Fibroblast of skin of left quadriceps (primary cell): Measurements from ENCODE around the gene ANXA11.
"Not testable (repeated sequence)": the region's sequence is repeated elsewhere in the genome, so short reads cannot be mapped to it uniquely, and the experiment has no call there.

Source experiments
- DNase-seq, 2 experiments: peaks; one replicate each; pipeline ENCODE4 v3.0.0-alpha.2; 2013; ENCODE audit warnings: low read depth in 2 of 2

The ANXA11 gene

DNA sequence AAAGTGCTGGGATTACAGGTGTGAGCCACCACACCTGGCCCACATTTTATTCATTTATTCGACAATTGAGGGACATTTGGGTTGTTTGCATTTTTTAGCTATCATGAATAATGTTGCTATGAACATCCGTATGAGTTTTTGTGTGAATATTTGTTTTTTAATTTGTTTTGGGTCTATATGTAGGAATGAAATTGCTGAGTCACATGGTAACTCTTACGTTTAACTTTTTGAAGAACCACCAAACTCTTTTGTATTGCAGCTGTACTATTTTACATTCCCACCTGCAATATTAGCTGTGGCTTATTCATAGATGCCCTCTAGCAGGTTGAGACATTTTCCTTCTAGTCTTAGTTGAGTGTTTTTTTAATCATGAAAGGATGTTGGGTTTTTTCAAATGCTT lies 58.4 kb downstream of the ANXA11 start:
- no peak for DNase-seq

DNA sequence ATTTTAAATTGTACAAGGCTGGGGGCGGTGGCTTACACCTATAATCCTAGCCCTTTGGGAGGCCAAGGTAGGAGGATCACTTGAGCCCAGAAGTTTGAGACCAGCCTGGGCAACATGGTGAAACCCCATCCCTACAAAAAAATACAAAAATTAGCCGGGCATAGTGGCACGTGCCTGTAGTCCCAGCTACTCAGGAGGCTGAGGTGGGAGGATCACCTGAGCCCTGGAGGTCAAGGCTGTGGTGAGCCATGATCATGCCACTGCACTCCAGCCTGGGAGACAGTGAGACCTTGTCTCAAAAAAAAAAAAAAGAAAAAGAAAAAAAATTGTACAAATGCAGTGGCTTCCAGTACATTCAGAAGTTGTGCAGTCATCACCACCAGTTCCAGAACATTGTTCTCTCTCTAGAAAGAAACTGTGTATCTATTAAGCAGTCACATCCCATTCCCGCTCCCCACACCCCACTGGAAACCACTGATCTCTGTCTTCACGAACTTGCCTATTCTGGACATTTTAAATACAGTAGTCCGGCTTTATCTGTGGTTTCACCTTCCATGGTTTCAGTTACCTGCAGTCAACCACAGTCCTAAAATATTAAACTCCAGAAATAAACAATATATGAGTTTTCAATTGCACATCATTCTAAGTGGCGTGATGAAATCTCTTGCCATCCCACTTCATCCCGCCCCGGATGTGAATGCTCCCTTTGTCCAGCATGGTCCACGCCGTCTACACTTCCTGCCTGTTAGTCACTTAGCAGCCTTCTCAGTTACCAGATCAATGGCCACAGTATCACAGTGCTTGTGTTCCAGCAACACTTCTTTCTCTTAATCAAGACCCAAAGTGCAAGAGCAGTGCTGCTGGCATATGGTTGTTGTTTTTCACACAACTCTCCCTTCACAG lies 59.7 kb downstream of the ANXA11 start:
- not testable (repeated sequence) for DNase-seq

DNA sequence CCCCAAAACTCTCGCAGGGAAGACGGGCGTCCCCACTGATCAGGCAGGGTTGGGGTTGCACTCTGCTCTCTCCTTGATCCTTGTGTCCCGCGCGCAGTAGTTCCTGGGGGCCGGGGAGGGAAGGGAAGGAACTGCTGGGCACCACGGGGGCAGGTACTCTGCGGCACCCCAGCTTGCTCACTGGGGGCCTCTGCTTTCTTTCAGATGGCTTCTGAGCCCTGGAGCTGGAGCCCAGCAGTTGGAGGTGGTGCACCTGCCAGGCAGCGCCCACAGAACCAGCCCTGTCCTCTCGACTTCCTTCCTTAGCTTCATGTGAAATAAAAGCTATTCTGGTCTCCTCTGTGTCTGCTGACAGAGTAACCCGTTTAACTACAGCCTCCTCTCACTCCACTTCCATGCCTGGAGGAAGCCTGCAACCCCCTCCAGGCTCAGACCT lies 60.6 kb downstream of the ANXA11 start:
- DNase-seq = no peak

DNA sequence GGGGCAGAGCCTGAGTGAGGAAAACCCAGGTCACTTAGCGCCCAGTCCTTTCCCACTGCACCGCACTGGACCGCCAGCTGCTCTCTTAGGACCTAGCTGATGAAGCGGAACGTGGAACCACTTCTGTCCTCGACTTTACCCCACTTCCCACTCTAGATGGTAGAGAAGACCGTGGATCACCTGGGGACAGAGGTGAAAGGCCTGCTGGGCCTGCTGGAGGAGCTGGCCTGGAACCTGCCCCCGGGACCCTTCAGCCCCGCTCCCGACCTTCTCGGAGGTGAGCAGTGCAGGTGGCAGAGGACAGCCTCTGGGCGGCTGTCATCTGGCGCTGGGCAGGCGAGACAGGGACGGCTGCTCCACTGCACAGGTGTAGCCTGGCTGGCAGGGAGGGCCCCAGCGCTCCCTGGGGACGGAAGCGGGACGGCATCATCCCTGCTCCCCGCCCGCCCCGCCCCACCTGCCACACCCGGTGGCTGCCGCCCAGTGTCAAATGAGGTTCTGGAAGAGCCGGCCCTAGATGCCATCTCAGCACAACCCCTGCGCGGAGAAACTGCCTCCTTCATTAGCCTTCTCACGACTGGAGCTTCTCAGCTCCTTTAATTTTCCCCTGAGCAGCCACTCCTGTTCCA lies 61.2 kb downstream of the ANXA11 start:
- DNase-seq = no peak

DNA sequence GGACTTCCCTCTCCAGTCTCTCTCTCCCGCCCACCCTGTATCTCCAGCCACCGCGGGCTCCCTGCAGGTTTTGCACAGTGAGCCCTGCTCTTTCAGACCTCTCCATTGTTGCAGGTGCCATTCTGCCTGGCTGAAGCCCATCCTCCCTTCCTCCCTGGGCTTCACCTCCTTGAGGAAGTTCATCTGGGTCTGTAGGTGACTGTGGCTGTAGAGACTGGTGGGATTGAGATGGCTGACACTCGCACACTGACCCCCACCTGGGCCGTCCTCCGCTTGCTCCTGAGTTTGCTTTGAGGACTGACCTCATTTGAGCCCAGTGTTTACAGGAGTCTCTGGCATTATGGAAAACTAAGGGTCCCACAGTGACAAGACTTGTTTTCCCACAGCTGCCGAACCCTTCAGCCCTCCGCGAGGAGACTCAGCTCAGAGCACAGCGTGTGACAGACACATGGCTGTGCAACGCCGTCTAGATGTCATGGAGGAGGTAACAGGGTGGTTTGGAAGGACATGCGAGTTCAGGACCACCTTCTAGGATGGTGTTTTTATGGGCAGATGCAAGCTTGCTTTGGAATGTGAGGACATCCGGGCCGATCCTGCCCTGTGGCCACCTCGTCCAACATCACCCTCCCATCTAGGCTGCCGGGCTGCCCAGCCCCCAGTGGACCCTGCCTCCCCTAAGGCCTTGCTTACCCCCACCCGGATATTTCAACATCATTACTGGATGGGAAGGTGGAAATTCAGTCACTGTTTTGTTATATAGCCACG lies 63.5 kb downstream of the ANXA11 start:
- DNase-seq = no peak

DNA sequence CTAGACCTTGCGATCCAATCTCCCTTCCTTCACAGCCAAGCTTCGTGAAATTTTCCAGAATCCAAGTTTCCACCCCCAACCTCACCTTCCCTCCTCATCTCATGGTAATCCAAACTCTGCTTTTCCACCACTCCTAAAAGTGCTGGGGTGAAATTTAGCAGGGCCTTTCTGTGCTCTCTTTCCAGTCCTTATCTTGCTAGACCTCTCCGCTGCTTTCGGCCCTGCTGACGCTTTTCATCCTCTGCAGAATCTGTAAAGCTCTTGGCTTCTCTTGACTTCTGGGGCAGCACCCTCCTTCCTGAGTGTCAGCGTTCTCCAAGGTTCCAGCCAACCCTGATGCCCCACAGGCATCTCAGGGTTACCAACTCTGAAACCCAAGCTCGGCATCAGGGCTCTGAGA lies 65.1 kb downstream of the ANXA11 start:
- DNase-seq = no peak

DNA sequence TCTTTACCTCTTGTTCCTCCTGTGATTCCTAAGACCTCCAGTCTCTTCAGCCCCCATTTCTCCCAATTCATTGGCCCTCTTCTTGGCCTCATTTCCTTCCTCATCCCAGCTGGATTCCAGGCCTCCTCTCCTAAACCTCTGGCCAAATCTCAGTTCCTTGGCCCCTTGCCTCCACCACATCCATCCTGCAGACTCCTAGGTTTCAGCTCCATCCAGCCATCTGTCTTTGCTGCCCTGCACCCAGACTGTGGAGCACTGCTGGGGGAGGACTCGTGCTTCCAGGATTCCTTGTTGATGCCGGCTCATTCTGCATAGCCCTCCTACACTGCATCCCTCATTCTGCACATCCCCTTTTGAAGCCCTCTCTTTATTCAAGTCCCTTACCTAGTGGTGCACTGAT lies 66.1 kb downstream of the ANXA11 start:
- no peak for DNase-seq

DNA sequence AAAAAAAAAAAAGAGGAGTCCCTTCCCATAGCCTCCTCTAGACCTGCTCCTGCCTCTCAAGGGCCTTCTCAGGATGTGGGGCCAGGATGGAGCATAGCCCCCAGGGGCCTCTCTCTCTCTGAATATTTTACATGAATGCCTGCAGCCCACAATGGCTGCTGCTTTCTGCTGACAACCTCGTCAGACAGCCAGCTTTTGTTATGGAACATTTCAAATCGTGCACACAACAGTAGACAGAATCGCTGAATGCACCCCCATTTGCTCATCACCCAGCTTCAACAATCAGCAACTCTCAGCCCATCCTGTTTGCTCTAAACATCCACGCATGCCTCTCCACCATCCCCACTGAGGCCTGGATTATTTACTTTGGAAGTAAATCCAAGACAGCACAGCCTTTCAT lies 67.4 kb downstream of the ANXA11 start:
- DNase-seq = no peak

DNA sequence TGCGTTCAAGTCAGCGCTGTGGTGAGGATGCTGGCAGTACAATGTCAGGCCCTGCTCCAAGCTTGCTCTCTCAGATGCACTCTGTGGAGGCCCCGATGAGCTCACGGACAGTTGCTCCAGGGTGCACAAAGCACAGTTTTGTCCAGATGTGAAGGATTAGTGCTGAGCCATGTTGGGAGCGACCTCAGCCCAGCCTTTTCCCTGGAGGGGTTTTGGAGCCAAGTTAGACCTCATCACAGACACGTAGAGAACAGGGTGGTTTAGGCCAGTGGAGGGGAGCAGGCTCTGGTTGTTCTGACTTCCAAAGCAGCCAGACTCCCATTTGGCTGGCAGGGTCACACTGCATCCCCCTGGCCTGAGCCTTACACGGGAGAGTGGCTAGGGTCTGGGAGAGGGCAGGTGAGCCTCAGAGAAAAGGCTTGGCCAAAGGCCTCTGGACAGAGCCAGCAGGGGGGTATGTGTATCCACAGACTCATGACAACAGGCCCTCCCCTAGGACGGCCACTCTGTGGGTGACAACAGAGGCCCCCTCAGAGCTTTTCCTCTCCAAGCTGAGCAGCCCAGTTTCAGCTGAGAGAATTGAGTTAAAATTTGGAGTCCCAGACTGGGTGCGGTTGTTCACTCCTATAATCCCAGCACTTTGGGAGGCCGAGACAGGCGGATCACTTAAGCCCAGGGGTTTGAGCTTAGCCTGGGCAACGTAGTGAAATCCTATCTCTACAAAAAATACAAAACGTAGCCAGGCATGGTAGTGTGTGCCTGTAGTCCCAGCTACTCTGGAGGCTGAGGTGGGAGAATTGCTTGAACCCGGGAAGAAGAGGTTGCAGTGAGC lies 68.1 kb downstream of the ANXA11 start:
- peak in 1 of 2 experiments; percentile 39 for DNase-seq

DNA sequence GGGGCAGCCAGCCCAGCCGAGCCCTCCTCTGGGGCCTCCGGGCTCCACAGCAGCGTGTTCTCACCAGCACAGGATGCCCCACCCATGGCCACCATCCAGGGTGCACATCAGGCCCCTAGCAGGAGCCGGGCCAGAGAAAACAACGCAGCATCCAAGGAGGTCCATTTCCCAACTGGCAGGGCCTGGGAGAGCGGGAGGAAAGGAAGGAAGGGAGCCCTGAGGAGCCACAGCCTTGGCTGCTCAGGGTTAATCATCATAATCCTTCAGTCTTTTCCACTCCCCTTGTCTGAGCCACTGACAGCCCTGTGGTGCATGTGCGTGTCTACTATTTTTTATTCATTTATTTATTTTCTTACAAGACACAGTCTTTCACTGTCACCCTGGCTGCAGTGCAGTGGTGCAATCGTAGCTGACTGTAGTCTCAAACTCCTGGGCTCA lies 69.2 kb downstream of the ANXA11 start:
- peak; percentile 67 to 69 for DNase-seq

DNA sequence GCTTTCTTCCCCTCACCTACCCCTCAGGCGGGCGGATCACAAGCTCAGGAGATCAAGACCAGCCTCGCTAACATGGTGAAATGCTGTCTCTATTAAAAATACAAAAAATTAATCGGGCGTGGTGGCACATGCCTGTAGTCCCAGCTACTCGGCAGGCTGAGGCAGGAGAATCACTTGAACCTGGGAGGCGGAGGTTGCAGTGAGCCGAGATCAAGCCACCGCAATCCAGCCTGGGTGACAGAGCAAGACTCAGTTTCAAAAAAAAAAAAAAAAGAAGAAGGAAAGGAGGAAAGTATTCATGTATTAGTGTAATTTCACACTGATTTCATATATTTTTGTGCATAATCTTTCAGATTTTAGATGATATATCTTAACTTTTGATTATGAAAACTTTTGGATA lies 71.7 kb downstream of the ANXA11 start:
- DNase-seq = not testable (repeated sequence)

DNA sequence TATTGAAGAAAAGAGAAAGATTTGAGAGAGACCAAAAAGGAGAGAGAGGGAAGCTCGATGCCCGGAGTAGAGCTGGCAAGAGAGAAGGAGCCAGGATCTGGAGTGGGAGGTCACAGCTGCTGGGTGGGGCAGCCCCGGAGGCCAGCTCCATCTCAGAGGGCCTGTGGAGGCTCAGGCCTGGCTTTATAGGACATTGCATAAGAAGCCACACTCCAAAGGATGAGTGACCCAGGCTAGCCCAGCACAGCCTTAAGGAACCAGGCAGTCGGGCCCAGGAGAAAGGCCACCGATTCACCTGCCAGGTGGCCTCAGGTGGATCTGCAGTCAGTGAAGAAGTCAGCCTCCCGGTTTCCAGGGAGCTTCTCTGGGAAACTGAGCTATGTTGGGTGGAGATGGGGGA lies 72.1 kb downstream of the ANXA11 start:
- DNase-seq = no peak

DNA sequence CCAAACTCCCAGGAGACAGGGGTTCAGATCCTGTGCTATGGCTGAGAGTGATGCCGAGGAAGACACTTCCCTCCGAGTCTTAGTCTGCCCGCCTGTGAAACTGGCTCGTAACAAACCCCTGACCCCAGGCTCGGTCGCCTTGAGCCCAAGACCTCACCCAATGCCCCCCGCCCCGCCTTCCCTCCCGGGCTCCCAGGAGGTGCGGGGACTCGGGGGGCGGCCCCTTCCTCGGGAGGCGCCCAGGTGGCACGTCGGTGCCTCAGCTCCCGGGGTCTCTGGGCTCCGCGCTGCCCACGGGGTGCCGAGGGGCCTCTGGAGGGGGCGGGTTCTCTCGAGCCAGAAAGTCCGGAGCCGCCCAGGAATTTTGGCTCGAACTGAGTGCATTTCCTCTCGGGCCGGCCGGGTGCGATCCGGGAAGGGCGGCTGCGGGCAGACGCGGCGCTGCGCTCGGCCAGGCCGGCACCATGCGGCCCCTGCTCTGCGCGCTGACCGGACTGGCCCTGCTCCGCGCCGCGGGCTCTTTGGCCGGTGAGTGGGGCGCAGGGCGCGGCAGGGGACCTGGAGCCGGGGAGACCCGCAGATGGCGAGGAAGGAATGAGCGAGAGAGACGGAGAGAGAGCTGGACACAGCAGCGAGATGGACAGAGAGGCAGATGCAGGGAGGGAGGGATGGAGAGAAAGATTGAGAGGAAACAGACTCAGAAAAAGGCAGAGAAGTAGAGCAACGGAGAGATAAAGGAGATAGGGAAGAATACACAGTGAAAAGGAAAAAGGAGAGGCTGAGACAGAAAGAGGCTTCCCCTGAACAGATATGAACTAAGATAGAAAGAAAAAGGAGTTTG lies 72.8 kb downstream of the ANXA11 start, which contains the start of gene PLAC9:
TSS of gene PLAC9 (plus strand) at position 432 of the 841 bp plus-strand sequence. CDS start at position 465, 33 bp downstream.
- DNase-seq = no peak

DNA sequence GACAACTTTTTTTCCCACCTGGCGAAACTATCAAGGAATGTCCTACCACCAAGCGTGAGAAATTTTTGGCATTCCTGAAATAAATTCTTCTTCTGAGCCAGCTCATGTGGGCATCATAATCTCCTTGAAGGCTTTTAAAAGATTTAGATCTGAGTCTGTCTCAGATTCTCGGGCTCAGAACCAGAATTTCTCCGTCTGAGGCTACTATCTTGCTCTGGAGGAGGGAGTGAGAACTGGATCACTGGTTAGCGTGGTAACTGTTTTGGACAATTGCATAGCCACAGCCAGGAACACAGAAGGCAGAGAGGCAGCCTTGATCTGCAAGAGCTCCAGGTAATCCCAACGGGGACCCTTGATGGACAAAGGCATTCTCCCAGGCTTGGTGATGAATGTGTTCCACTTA lies 73.8 kb downstream of the ANXA11 start:
- no peak for DNase-seq

DNA sequence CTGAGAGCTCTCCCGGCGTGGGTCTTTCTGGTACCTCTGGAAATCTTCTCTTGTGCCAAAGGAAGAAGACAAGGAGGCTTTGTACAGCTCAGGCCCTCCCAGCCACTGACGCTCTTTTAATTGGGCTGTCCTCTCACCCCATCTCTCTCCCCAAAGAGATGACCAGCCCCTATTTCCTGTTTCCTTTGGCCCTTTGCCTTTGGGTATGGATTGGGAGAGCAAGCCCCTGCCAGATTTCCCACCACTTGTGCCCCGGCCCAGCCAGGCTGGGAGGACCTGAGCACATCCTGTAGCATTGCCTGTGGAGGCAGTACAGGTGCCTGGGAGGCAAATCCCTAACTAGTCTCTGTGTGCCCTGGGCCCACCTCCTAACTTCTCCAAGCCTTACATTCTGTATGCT lies 78.5 kb downstream of the ANXA11 start:
- no peak for DNase-seq

DNA sequence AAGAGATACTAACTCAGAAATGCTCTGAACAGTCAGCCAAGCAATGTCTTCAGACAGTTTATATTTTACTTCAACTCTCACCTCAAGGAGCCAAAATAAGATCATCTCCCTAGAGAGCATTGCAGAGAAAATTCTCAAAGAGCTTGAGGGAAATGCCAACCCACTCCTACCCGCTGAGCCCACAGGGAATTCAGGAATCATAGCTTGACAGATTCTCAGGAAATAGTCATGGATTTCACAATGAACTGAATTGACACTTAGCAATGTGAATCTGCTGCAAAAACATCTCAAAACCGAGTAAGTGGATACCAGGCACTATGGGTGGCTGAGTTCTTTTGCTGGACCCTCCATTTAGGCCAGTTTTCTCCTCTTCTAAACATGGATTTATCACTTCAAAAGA lies 82.6 kb downstream of the ANXA11 start:
- no peak for DNase-seq

DNA sequence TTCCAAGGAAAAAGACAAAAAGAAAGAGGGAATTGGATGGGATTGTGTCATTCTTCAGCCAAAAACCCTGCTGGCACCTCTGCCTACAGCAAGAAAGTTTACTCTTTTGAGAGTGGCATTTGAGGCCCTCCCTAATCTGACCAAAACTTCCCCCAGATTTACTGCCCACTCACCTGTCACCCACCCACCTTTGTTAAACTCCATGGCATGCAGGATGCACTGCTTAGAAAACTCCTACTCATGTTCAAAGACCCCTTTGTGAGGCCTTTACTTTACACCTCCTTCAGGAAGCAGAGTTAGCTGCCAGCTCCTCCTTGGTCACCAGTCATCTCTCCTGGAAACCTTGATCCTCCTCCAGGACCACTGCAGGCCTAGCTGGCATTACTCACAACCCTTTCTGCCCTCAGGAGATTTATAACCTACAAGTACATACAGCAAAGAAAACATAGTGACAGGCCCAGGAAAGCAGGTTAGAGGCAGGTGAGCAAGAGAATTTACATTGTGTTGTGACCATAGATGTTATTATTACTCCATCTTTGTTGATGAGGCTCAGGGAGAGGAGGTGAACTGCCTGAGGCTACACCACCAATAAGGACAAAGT lies 83.1 kb downstream of the ANXA11 start:
- no peak for DNase-seq

DNA sequence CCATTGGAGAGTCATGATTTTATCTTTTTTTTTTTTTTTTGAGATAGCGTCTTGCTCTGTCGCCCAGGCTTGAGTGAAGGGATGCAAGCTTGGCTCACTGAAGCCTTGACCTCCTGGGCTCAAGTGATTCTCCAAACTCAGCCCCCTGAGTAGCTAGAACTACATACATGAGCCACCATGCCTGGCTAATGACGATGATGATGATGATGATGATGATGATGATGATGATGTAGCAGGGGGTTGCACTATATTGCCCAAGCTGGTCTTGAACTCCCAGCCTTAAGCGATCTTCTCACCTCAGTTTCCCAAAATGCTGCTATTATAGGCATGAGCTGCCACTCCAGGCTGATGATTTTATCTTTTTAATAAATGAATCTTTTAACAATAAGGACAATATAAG lies 86.7 kb downstream of the ANXA11 start:
- no peak for DNase-seq

DNA sequence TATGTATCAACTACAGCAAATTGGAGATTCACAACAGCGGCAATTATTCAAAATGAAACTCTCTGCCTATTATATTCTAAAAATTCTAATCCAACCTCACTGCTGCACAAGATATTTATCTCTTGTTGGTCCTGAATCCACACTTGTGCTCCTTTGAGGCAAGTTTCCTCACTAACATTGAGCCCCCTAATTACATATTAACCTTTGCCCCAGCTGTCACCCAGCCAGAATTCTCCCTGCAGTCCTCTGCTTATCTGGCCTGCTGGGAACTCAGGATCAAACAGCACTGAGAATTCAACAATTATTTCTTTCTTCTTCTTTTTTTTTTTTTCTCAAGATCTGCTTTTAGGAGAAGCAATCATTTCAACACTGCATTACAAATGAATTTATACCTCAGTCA lies 94.4 kb downstream of the ANXA11 start:
- no peak for DNase-seq
